ENCODE data around the gene PLA2G10. TPM values are rescaled to one million over a fixed set of nuclear protein-coding genes. Genes with fewer than 3 reads are reported as not detected.
"Not testable (repeated sequence)": the region's sequence is repeated elsewhere in the genome, so short reads cannot be mapped to it uniquely, and the experiment has no call there.

Gene PLA2G10
- total RNA-seq, 6 experiments from 2014 or later, result not detected

DNA sequence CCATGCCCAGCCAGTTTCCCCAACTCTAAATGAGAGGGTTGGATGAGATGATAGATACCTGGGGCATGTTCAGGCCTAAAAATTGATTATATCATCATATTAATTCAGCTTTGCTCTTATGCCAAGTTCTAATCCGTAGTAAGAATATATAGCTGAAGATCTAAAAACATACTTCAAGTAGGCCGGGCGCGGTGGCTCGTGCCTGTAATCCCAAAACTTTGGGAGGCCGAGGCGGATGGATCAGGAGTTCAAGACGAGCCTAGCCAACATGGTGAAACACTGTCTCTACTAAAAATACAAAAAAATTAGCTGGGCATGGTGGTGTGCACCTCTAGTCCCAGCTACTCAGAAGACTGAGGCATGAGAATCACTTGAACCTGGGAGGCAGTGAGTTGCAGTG is 12.0 kb downstream of the PLA2G10 start:
- WGBS (ENCODE audit: insufficient coverage, low coverage, low lambda C conversion rate, missing lambda C conversion rate), result 90% methylated on average over 8 of the region's 8 CpGs
- Histone ChIP-seq H3K4me3 (no peak overlapping the region), H3K27ac (no peak overlapping the region), H3K27me3 (no peaks in the 10 kb centered on the region), H3K9me3 (no peaks in the 10 kb centered on the region), H3K4me1 (no peaks in the 10 kb centered on the region), H3K36me3 (no peaks in the 10 kb centered on the region)
- TF ChIP-seq CTCF (IDR thresholded peaks at IDR 0.05) (no peak), POLR2A (IDR thresholded peaks at IDR 0.05) (no peak)
- intact Hi-C loops (cut with DNase I), result no loop called here
- no peak for DNase-seq
- no peak for ATAC-seq

GRCh38 chr16:14681115-14681514 is 13.0 kb downstream of the PLA2G10 start:
- Histone ChIP-seq H3K27ac (no peak overlapping the region), H3K4me3 (no peak overlapping the region), H3K27me3 (no peaks in the 10 kb centered on the region), H3K9me3 (no peaks in the 10 kb centered on the region), H3K4me1 (no peaks in the 10 kb centered on the region), H3K36me3 (no peaks in the 10 kb centered on the region)
- WGBS (ENCODE audit: insufficient coverage, low coverage, low lambda C conversion rate, missing lambda C conversion rate), result 69% methylated on average over 1 of the region's 4 CpGs
- no peak for DNase-seq
- intact Hi-C loops (cut with DNase I), result no loop called here
- no peak for ATAC-seq
- TF ChIP-seq CTCF (IDR thresholded peaks at IDR 0.05) (no peak), POLR2A (IDR thresholded peaks at IDR 0.05) (no peak)

GRCh38 chr16:14680396-14680795 is 13.7 kb downstream of the PLA2G10 start:
- H3K27me3 ChIP-seq; DNase-seq; H3K4me3 ChIP-seq; ATAC-seq; H3K9me3 ChIP-seq; H3K4me1 ChIP-seq; H3K36me3 ChIP-seq; intact Hi-C loops (cut with DNase I); H3K27ac ChIP-seq: not testable (repeated sequence)
- WGBS (ENCODE audit: insufficient coverage, low coverage, low lambda C conversion rate, missing lambda C conversion rate), result 53% methylated on average over 2 of the region's 7 CpGs

DNA sequence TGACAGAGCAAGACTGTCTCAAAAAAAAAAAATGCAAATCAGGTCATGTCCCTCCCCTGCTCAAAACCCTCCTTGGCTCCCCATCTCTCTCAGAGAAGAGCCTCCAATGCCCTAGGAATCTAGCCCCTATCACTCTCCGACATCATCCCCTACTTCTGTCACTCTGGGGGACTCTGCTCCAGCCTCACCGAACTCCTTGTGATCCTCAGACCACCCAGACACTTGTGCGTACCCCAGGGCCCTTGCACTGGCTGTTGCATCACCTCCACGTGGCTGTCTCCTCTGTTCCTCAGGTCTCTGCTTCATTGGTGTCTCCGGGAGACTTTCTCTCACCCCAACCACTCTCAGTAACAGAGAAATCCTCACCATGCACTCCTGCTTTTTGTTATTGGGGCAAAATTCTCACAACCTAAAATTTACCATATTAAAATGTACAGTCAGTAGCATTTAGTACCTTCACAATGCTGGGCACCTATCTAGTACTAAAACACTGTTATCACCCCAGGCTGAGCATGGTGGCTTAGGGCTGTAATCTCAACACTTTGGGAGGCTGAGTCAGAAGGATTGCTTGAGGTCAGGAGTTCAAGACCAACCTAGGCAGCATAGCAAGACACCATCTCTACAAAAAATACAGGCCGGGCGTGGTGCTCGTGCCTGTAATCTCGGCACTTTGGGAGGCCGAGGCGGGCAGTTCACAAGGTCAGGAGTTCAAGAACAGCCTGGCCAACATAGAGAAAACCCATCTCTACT is 15.2 kb downstream of the PLA2G10 start:
- Histone ChIP-seq H3K4me1 (no peaks in the 10 kb centered on the region), H3K36me3 (no peaks in the 10 kb centered on the region), H3K27me3 (no peaks in the 10 kb centered on the region), H3K9me3 (no peaks in the 10 kb centered on the region), H3K27ac (no peak overlapping the region), H3K4me3 (no peak overlapping the region)
- DNase-seq, result no peak
- ATAC-seq, result no peak
- 62% methylated on average over 11 of the region's 11 CpGs for WGBS (ENCODE audit: insufficient coverage, low coverage, low lambda C conversion rate, missing lambda C conversion rate)
- intact Hi-C loops (cut with DNase I), result no loop called here
- TF ChIP-seq POLR2A (IDR thresholded peaks at IDR 0.05), result no peak
- no peak for TF ChIP-seq CTCF (IDR thresholded peaks at IDR 0.05)

DNA sequence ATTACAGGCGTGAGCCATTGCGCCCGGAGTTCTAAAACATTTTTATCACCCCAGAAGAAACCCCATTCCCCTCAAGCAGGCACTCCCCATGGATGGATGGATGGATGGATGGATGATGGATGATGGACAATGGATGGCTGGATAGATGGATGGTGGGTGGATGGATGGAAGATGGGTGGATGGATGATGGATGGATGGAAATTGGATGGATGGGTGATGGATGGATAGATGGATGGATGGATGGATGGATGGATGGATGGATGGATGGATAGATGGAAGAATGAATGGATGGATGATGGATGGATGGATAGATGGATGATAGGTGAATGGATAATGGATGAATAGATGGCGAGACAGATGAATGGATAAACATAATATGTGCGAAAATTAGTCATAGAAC is 16.5 kb downstream of the PLA2G10 start:
- Histone ChIP-seq H3K9me3 (no peaks in the 10 kb centered on the region), H3K36me3 (no peaks in the 10 kb centered on the region), H3K4me1 (peaks cover 0 to 3% (median under 1%) of the 10 kb centered on the region in 4 donors), H3K27ac (no peak overlapping the region), H3K4me3 (no peak overlapping the region), H3K27me3 (no peaks in the 10 kb centered on the region)
- DNase-seq (no peak), ATAC-seq (no peak)
- no peak for TF ChIP-seq POLR2A (IDR thresholded peaks at IDR 0.05)
- TF ChIP-seq CTCF (IDR thresholded peaks at IDR 0.05), result no peak
- intact Hi-C loops (cut with DNase I), result no loop called here
- WGBS (ENCODE audit: insufficient coverage, low coverage, low lambda C conversion rate, missing lambda C conversion rate), result 86% methylated on average over 4 of the region's 5 CpGs

All from right lobe of liver (tissue), 6 donors.